Kidney epithelial cell (primary cell): ENCODE results near the gene GRB7. TPM values are rescaled to one million over a fixed set of nuclear protein-coding genes. Genes with fewer than 3 reads are reported as not detected.
"Not testable (repeated sequence)": the region's sequence is repeated elsewhere in the genome, so short reads cannot be mapped to it uniquely, and the experiment has no call there.

ENCODE experiments used
- DNase-seq: peaks from one replicate; pipeline ENCODE4 v3.0.0-alpha.2; 2010; ENCODE audit warnings: low read depth
- H3K27me3 ChIP-seq: 2 replicates; pipeline ENCODE4 v1.6.0; 2011; ENCODE audit warnings: low read length; ENCODE audit not compliant: control insufficient read depth, insufficient read depth
- H3K36me3 ChIP-seq: 2 replicates; pipeline ENCODE4 v1.5.1; 2011; ENCODE audit warnings: low read length; ENCODE audit not compliant: control insufficient read depth, insufficient read depth
- H3K4me3 ChIP-seq: 2 replicates; pipeline ENCODE4 v1.5.1; 2011; ENCODE audit warnings: low read depth, mild to moderate bottlenecking, control low read depth, low read length
- CTCF ChIP-seq: IDR thresholded peaks from 2 replicates; pipeline ENCODE4 v1.5.1; 2011; ENCODE audit warnings: mild to moderate bottlenecking, moderate library complexity, low read length, control low read depth, inconsistent platforms; ENCODE audit not compliant: insufficient read depth, poor library complexity, severe bottlenecking
- total RNA-seq: library from RNA; depleted of rRNA; stranded (reverse); fragments of >200 nt; gene quantifications from 2 replicates; pipeline ENCODE4 v1.2.3, GENCODE V29; 2015

Gene GRB7
- total RNA-seq, 1 donor from 2014 or later: 21.2 TPM

GRCh38 chr17:39719563-39720355, 18.0 kb upstream of the GRB7 start:
- no peak for DNase-seq
- peaks cover 3% of the 10 kb centered on the region for H3K36me3 ChIP-seq
- H3K27me3 ChIP-seq: no peaks in the 10 kb centered on the region
- TF ChIP-seq CTCF: no peak
- H3K4me3 ChIP-seq: no peak overlapping the region

GRCh38 chr17:39722104-39722503, 15.6 kb upstream of the GRB7 start:
- Histone ChIP-seq H3K36me3 (peaks cover 2% of the 10 kb centered on the region), H3K4me3 (no peak overlapping the region), H3K27me3 (no peaks in the 10 kb centered on the region)
- DNase-seq: no peak
- no peak for TF ChIP-seq CTCF

GRCh38 chr17:39722965-39723848, 14.5 kb upstream of the GRB7 start:
- DNase-seq: no peak
- no peaks in the 10 kb centered on the region for H3K27me3 ChIP-seq
- peaks cover 1% of the 10 kb centered on the region for H3K36me3 ChIP-seq
- TF ChIP-seq CTCF: no peak
- H3K4me3 ChIP-seq: no peak overlapping the region

- no peak for TF ChIP-seq CTCF
- Histone ChIP-seq H3K4me3 (no peak overlapping the region), H3K36me3 (peaks cover 1% of the 10 kb centered on the region), H3K27me3 (no peaks in the 10 kb centered on the region)
- DNase-seq: no peak
These were observed 13.0 kb upstream of the GRB7 start for GRCh38 chr17:39724731-39725130.

GRCh38 chr17:39725923-39726322, 11.8 kb upstream of the GRB7 start:
- H3K27me3 ChIP-seq, H3K36me3 ChIP-seq, H3K4me3 ChIP-seq, DNase-seq: not testable (repeated sequence)

GRCh38 chr17:39726617-39727016, 11.1 kb upstream of the GRB7 start:
- no peak for DNase-seq
- Histone ChIP-seq H3K36me3 (peaks cover 1% of the 10 kb centered on the region), H3K4me3 (no peak overlapping the region), H3K27me3 (no peaks in the 10 kb centered on the region)
- TF ChIP-seq CTCF: no peak
